DOHH2 (cell line): ENCODE results near the gene SHANK2.

Experiments used
- H3F3A ChIP-seq: fragments of 200-600 bp; sonication (generic), shearing (Covaris generic); 2 replicates; pipeline ENCODE4 v1.6.0; 2016; ENCODE audit warnings: antibody characterized with exemption, mild to moderate bottlenecking; ENCODE audit not compliant: control insufficient read depth, insufficient read depth
- H3K27ac ChIP-seq: fragments of 200-600 bp; sonication (generic); 2 replicates; pipeline ENCODE4 v1.5.1; 2014; ENCODE audit warnings: low read depth, mild to moderate bottlenecking, low read length, moderate library complexity
- H3K27me3 ChIP-seq: fragments of 200-600 bp; sonication (generic); 2 replicates; pipeline ENCODE4 v1.6.1; 2014; ENCODE audit warnings: mild to moderate bottlenecking, low read length, mixed read lengths; ENCODE audit not compliant: control insufficient read depth
- H3K36me3 ChIP-seq: fragments of 200-600 bp; sonication (generic); 2 replicates; pipeline ENCODE4 v1.6.1; 2014; ENCODE audit warnings: mild to moderate bottlenecking, low read length, moderate library complexity, mixed read lengths; ENCODE audit not compliant: control insufficient read depth
- H3K4me1 ChIP-seq: fragments of 200-600 bp; sonication (generic); 2 replicates; pipeline ENCODE4 v1.6.1; 2014; ENCODE audit warnings: mild to moderate bottlenecking, low read length, mixed read lengths; ENCODE audit not compliant: control insufficient read depth
- H3K4me2 ChIP-seq: fragments of 200-600 bp; sonication (generic); 2 replicates; pipeline ENCODE4 v1.6.0; 2014; ENCODE audit warnings: mild to moderate bottlenecking, low read length, moderate library complexity
- H3K4me3 ChIP-seq: fragments of 200-600 bp; sonication (generic); 2 replicates; pipeline ENCODE4 v1.5.1; 2014; ENCODE audit warnings: mild to moderate bottlenecking, low read length, mixed read lengths
- H3K79me2 ChIP-seq: fragments of 200-600 bp; sonication (generic); 2 replicates; pipeline ENCODE4 v1.6.1; 2014; ENCODE audit warnings: mild to moderate bottlenecking, low read length, mixed read lengths; ENCODE audit not compliant: control insufficient read depth
- H3K9me2 ChIP-seq: fragments of 200-600 bp; sonication (generic); replicated peaks from 2 replicates; pipeline ENCODE4 v1.6.1; 2014; ENCODE audit warnings: mild to moderate bottlenecking, low read length, mixed read lengths; ENCODE audit not compliant: control insufficient read depth
- H3K9me3 ChIP-seq: fragments of 200-600 bp; sonication (generic); 2 replicates; pipeline ENCODE4 v1.6.1; 2014; ENCODE audit warnings: antibody characterized with exemption, low read length, mixed read lengths; ENCODE audit not compliant: control insufficient read depth, insufficient read depth
- H4K20me1 ChIP-seq: fragments of 200-600 bp; sonication (generic); 2 replicates; pipeline ENCODE4 v1.6.0; 2014; ENCODE audit warnings: low read depth, mild to moderate bottlenecking, antibody characterized with exemption, low read length, moderate library complexity; ENCODE audit not compliant: control insufficient read depth, insufficient read depth
- CTCF ChIP-seq: fragments of 200-600 bp; sonication (generic); IDR thresholded peaks from one replicate; pipeline ENCODE4 v1.5.1; 2014; ENCODE audit warnings: antibody characterized with exemption, mild to moderate bottlenecking, low read depth, low read length; ENCODE audit not compliant: poor library complexity, severe bottlenecking
- EZH2phosphoT487 ChIP-seq: fragments of 200-600 bp; sonication (generic); IDR thresholded peaks from 2 replicates; pipeline ENCODE4 v1.6.1; 2017; ENCODE audit warnings: borderline replicate concordance, mild to moderate bottlenecking, antibody characterized with exemption, low read length, moderate library complexity, mixed read lengths

The SHANK2 gene

DNA sequence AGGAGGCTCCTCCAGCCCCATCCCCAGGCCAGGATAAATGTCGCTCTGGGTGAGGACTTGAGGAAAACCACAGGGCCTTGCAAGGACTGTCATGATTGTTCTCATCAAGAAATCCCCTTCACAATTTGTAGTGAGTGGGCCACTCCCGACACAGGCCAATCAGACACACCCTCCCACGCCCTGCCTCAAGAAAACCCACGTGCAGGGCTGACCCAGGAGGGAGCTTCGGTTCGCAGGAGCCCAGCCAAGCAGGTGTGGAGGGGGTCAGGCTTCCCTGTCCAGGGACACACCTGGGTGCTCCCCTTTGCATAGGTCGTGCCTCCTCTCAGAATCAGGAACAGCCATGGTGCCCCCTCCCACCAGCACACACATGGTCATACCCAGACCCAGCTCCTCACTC lies 43.2 kb downstream of the SHANK2 start:
- Histone ChIP-seq H4K20me1 (no peaks in the 10 kb centered on the region), H3K4me1 (peaks cover 26% of the 10 kb centered on the region), H3K9me3 (peaks cover 13% of the 10 kb centered on the region), H3K79me2 (no peaks in the 10 kb centered on the region), H3F3A (no peaks in the 10 kb centered on the region), H3K27me3 (peaks cover 5% of the 10 kb centered on the region; the same call in 1 of the 2 replicates), H3K4me3 (no peak overlapping the region), H3K4me2 (no peak overlapping the region), H3K27ac (no peak overlapping the region), H3K9me2 (no peaks in the 10 kb centered on the region), H3K36me3 (no peaks in the 10 kb centered on the region)
- TF ChIP-seq EZH2phosphoT487 = no peak
- TF ChIP-seq CTCF = no peak

DNA sequence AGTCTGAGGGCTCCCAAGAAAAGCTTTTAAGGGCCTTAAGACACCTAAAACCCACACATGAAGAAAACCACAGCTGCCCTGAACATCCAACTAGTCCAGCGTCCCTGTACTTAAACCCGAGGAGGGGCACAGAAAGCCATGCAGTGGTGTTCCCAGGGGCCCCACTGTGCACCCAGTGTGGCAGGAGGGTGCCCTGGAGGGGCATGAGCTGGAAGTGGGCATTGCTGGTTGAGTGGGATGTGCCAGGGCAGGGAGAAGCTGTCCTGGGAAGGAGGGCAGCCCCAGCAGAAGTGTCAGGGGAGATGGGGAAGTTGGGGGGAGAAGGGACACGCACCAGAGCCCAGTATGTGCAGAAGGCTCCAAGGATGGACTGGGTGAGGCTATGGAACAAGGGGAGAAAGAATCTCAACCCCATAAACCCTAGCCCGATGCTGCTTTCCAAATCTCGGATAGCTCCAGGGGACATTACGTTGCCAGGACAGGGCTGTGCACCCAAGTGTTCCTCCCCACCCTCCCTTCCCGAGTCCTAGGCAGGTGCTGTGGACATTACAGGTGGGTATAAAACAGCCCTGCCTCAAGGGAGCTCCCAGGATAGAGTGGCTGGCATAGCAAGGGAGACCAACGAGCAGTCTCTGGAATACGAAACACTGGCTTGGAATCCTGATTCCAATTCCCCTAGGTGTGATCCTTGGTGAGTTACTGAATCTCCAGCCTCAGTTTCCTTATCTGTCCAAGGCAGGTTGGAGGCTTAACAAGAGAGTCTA lies 44.2 kb downstream of the SHANK2 start:
- peaks cover 13% of the 10 kb centered on the region for H3K9me3 ChIP-seq
- H3K9me2 ChIP-seq = no peaks in the 10 kb centered on the region
- peaks cover 36% of the 10 kb centered on the region for H3K4me1 ChIP-seq
- H3K4me3 ChIP-seq = no peak overlapping the region
- no peaks in the 10 kb centered on the region for H4K20me1 ChIP-seq
- H3K27ac ChIP-seq = no peak overlapping the region
- H3K36me3 ChIP-seq = no peaks in the 10 kb centered on the region
- no peak overlapping the region for H3K4me2 ChIP-seq
- peaks cover 5% of the 10 kb centered on the region; the same call in 1 of the 2 replicates for H3K27me3 ChIP-seq
- no peak for TF ChIP-seq EZH2phosphoT487
- no peaks in the 10 kb centered on the region for H3F3A ChIP-seq
- H3K79me2 ChIP-seq = no peaks in the 10 kb centered on the region

GRCh38 chr11:71207563-71207962 lies 44.8 kb downstream of the SHANK2 start:
- H3K9me2 ChIP-seq = no peaks in the 10 kb centered on the region
- H3K4me2 ChIP-seq = no peak overlapping the region
- H3K27me3 ChIP-seq = peaks cover 5% of the 10 kb centered on the region; the same call in 1 of the 2 replicates
- no peaks in the 10 kb centered on the region for H3K79me2 ChIP-seq
- H3F3A ChIP-seq = no peaks in the 10 kb centered on the region
- no peak for TF ChIP-seq EZH2phosphoT487
- no peak for TF ChIP-seq CTCF
- no peak overlapping the region for H3K27ac ChIP-seq
- H3K4me1 ChIP-seq = peaks cover 42% of the 10 kb centered on the region
- H3K36me3 ChIP-seq = no peaks in the 10 kb centered on the region
- no peaks in the 10 kb centered on the region for H4K20me1 ChIP-seq
- no peak overlapping the region for H3K4me3 ChIP-seq
- peaks cover 13% of the 10 kb centered on the region for H3K9me3 ChIP-seq

DNA sequence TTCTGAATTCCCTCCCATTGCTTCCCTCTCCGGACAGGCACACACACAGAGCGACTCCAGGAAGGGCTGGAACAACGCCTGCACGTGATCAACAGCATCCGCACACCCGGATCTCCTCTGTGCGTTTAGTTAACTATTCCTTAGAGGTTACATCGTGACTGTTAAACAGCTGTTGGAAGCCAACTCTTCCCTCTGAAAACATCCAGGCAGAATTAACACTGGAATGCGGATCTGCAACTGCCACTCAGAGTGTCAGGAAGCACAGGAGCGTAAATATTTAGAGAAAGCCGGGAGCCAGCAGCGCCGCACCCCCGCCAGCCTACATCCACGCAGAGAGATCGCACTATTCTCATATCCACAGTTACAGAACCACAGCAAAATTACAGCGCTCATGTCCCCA lies 46.2 kb downstream of the SHANK2 start:
- Histone ChIP-seq H3K4me1 (peaks cover 56% of the 10 kb centered on the region), H3K36me3 (no peaks in the 10 kb centered on the region), H3K79me2 (no peaks in the 10 kb centered on the region), H3F3A (no peaks in the 10 kb centered on the region), H3K27ac (no peak overlapping the region), H3K4me2 (no peak overlapping the region), H3K9me2 (no peaks in the 10 kb centered on the region), H4K20me1 (no peaks in the 10 kb centered on the region), H3K27me3 (no peaks in the 10 kb centered on the region; the same call in 1 of the 2 replicates), H3K9me3 (peaks cover 13% of the 10 kb centered on the region), H3K4me3 (no peak overlapping the region)
- TF ChIP-seq EZH2phosphoT487 (no peak), CTCF (no peak)
